OCI-LY7 (cell line): ENCODE data around the gene KDM2B.

Source experiments
- CTCF ChIP-seq: fragments of 200-600 bp; sonication (generic); conservative IDR thresholded peaks from 2 replicates; pipeline ENCODE4 v1.5.1; 2014; ENCODE audit warnings: mild to moderate bottlenecking, antibody characterized with exemption, low read length, moderate library complexity, mixed read lengths
- EZH2phosphoT487 ChIP-seq: fragments of 200-600 bp; sonication (generic); IDR thresholded peaks from 2 replicates; pipeline ENCODE4 v1.6.1; 2018; ENCODE audit warnings: low read depth, borderline replicate concordance, mild to moderate bottlenecking, mixed run types, antibody characterized with exemption, low read length, moderate library complexity, mixed read lengths

GRCh38 chr12:121423253-121423652 lies 157.6 kb downstream of the KDM2B start:
- no peak for TF ChIP-seq CTCF
- no peak for TF ChIP-seq EZH2phosphoT487
